ENCODE measurements around the gene GEMIN7. TPM values are rescaled to one million over a fixed set of nuclear protein-coding genes. Genes with fewer than 3 reads are reported as not detected.

Gene GEMIN7
- total RNA-seq, 1 donor from 2014 or later = 21.7 TPM

DNA sequence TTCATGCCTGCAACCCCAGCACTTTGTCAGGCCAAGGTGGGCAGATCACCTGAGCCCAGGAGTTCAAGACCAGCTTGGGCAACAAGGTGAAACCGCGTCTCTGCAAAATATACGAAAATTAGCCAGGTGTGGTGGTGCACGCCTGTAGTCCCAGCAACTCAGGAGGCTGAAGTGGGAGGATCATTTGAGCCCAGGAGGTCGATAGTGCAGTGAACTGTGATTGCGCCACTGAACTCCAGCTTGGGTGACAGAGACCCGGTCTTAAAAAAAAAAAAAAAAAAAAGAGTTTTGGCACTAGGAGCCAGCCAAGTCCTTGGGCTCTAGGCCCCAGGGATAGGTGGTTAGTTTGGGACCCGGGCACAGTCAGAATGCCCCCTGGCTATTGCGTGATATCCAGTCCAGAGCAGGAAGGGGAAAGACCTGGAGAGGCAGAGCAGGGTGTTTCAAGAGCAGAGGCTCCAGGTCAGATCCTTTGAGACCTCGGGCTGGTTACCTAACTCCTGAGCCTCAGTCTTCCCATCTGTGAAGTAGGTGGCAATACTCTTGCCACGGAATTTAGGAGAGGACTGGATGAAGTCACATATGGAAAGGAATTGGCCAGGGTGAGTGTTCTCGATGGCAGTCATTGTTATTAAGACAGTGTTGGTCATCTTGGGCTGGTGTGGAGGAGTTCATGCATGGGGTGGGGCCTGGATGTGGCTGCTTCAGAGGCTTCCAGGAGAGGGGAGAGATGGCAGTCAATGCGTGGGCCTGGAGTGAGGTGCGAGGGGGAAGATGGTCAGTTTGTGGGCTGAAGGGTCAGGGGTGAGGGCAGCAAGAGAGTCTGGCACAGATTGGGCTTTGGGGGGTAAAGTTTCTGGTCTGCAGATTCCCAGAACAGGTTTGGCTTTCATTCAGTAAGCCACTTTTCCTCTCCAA, 16.7 kb downstream of the GEMIN7 start:
- H3K9me3 Mint-ChIP-seq (ENCODE audit: low read depth) = no peaks in the 10 kb centered on the region
- H3K36me3 Mint-ChIP-seq (ENCODE audit: low read depth) = peaks cover 1% of the 10 kb centered on the region
- no peak for DNase-seq (ENCODE audit: low spot score)
- H3K4me3 Mint-ChIP-seq (ENCODE audit: unreplicated experiment) = no peak overlapping the region
- H3K4me1 Mint-ChIP-seq (ENCODE audit: low read depth) = peaks cover 79% of the 10 kb centered on the region
- TF ChIP-seq, protein P1, sequence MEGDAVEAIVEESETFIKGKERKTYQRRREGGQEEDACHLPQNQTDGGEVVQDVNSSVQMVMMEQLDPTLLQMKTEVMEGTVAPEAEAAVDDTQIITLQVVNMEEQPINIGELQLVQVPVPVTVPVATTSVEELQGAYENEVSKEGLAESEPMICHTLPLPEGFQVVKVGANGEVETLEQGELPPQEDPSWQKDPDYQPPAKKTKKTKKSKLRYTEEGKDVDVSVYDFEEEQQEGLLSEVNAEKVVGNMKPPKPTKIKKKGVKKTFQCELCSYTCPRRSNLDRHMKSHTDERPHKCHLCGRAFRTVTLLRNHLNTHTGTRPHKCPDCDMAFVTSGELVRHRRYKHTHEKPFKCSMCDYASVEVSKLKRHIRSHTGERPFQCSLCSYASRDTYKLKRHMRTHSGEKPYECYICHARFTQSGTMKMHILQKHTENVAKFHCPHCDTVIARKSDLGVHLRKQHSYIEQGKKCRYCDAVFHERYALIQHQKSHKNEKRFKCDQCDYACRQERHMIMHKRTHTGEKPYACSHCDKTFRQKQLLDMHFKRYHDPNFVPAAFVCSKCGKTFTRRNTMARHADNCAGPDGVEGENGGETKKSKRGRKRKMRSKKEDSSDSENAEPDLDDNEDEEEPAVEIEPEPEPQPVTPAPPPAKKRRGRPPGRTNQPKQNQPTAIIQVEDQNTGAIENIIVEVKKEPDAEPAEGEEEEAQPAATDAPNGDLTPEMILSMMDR (IDR thresholded peaks at IDR 0.05) = no peak
- H3K27ac Mint-ChIP-seq (ENCODE audit: unreplicated experiment) = peak overlapping the region; percentile 94
- H3K27me3 Mint-ChIP-seq (ENCODE audit: low read depth) = no peaks in the 10 kb centered on the region

DNA sequence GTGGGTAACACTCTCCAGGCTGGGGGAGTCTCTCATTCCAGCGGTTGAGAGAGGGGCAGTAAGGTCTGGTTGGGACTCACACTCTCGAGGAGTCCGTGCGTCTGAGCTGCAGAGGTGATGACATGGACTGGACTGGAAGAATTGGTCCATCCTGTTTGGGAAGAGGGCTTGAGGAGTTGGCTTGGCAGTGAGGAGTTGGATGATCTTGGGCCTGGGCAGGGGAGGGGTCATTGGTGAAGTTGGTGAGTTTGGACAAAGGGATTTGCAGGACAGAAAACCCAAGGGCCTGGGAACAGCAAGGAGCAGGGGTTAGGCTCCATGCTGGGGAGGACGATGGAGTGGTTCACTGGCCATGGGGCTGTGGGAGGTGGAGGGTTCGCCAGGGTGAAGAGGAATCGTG, 17.6 kb downstream of the GEMIN7 start:
- peak overlapping the region; percentile 94 for H3K27ac Mint-ChIP-seq (ENCODE audit: unreplicated experiment)
- DNase-seq (ENCODE audit: low spot score) = no peak
- H3K27me3 Mint-ChIP-seq (ENCODE audit: low read depth) = no peaks in the 10 kb centered on the region
- H3K4me1 Mint-ChIP-seq (ENCODE audit: low read depth) = peaks cover 75% of the 10 kb centered on the region
- H3K9me3 Mint-ChIP-seq (ENCODE audit: low read depth) = no peaks in the 10 kb centered on the region
- TF ChIP-seq, protein P1 (IDR thresholded peaks at IDR 0.05) = no peak
- no peak overlapping the region for H3K4me3 Mint-ChIP-seq (ENCODE audit: unreplicated experiment)
- no peaks in the 10 kb centered on the region for H3K36me3 Mint-ChIP-seq (ENCODE audit: low read depth)

DNA sequence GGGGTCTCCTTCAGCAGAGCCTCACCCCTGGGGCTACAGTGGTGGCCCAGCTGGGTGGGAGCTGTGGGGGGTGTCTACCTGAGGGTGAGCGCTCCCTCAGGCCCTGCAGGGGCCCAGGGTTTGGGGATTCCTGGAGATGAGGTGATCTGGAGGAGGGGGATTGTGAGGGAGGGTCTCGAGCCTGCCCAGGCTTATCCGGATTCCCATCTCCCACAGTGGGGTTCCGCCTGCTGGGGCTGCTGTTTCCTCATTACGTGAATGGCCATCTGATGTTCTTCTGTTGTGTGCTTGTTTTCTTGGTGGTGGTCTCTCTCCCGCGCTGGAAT, 18.4 kb downstream of the GEMIN7 start:
- Mint-ChIP-seq H3K9me3 (ENCODE audit: low read depth) (no peaks in the 10 kb centered on the region), H3K36me3 (ENCODE audit: low read depth) (no peaks in the 10 kb centered on the region), H3K4me1 (ENCODE audit: low read depth) (peaks cover 71% of the 10 kb centered on the region), H3K4me3 (ENCODE audit: unreplicated experiment) (no peak overlapping the region), H3K27me3 (ENCODE audit: low read depth) (no peaks in the 10 kb centered on the region), H3K27ac (ENCODE audit: unreplicated experiment) (peak overlapping the region; percentile 94)
- DNase-seq (ENCODE audit: low spot score) = no peak
- TF ChIP-seq, protein P1 (IDR thresholded peaks at IDR 0.05) = no peak

DNA sequence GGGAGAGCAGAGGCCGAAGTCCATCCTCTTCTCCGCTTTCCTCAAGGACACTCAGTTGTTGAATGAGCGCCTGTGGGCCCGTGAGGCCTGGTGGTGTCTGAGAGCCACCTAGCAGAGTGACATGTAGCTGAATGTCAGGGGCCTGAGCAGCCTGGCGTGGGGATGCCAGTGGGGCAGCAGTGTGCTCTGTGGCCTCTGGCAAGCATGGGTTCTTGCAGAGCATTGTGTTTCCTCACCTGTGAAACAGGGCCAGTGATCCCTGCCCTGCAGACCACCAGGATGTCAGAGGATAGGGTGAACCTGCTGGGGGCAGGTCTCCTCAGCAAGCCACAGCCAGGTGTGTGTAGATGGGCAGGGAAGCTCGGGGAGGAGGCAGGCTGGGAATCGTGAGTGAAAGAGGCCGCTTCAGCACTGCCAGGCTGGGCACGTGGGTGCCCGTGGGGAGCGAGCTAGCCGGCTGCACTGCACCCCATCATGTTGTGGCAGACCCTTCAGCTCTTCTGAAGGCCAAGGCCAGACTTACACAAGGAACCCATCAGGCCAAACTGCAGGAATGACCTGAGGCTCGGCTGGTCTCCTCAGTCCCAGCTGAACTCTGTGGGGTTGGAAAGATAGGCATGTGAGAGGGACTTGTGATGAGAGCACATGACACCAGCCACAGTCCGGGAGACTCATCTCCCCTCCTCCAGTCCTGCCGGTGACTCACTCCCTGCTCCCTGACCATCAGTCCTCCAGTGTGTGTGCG, 18.9 kb downstream of the GEMIN7 start:
- peaks cover 70% of the 10 kb centered on the region for H3K4me1 Mint-ChIP-seq (ENCODE audit: low read depth)
- TF ChIP-seq, protein P1 (IDR thresholded peaks at IDR 0.05) = no peak
- H3K27ac Mint-ChIP-seq (ENCODE audit: unreplicated experiment) = peak overlapping the region; percentile 94
- H3K4me3 Mint-ChIP-seq (ENCODE audit: unreplicated experiment) = peak overlapping the region; percentile 16
- no peaks in the 10 kb centered on the region for H3K9me3 Mint-ChIP-seq (ENCODE audit: low read depth)
- H3K36me3 Mint-ChIP-seq (ENCODE audit: low read depth) = no peaks in the 10 kb centered on the region
- DNase-seq (ENCODE audit: low spot score) = no peak
- no peaks in the 10 kb centered on the region for H3K27me3 Mint-ChIP-seq (ENCODE audit: low read depth)
